HG03521 (cell line): Measurements from ENCODE around the gene STAB1.

Experiments
- ATAC-seq: cut with Tn5 transposase; IDR thresholded peaks from one replicate; pipeline ENCODE4 v1.9.1; 2021; ENCODE audit warnings: mild to moderate bottlenecking, moderate library complexity; ENCODE audit not compliant: unreplicated experiment

Gene STAB1

GRCh38 chr3:52532838-52533622, 37.9 kb downstream of the STAB1 start:
- peak; percentile 3 for ATAC-seq

- peak; percentile 28 for ATAC-seq
These were observed 38.6 kb downstream of the STAB1 start, which contains the start of gene NT5DC2 for GRCh38 chr3:52533623-52534280. NT5DC2 (minus strand) TSS chr3:52533857; CDS start chr3:52533737, 120 bp downstream.

- no peak for ATAC-seq
These were observed 39.4 kb downstream of the STAB1 start for GRCh38 chr3:52534281-52535183.

DNA sequence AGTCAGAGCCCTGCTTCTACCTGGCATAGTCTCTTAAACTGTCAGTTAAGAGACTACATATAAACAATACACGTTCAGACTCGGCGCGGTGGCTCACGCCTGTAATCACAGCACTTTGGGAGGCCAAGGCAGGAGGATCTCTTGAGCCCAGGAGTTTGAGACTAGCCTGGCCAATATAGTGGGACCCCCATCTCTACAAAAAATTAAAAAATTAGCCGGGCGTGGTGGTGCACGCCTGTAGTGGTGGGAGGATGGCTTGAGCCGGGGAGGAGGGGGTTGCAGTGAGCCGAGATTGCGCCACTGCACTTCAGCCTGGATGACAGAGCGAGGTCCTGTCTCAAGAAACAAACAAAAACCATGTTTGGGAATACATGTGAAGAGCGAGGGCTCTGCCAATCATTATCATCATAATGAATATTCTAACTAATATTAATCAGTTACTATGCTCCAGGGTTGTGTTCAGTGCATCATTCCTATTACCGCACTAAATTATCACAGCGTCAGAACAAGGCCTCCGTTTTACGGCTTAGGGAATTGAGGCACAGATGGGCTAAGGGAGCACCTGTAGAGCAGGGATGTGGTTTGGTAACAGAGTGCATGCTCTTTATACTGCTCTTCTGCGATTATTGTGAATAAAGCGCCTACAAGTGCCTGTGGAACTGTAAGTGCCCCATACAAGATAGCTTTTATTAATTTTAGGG, 40.4 kb downstream of the STAB1 start:
- no peak for ATAC-seq

DNA sequence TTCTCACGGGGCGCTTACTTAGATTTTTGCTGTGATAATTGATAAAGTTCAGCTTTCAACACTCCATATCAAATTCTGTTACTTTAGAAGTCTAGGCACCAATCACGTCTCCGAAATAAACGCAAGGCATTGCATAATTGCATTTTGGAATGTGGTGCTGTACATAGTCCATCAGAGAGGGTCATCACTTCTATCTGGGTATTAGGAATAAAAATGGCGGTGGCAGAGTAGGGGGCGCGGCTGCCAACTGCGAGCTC, 40.9 kb downstream of the STAB1 start:
- ATAC-seq: no peak

DNA sequence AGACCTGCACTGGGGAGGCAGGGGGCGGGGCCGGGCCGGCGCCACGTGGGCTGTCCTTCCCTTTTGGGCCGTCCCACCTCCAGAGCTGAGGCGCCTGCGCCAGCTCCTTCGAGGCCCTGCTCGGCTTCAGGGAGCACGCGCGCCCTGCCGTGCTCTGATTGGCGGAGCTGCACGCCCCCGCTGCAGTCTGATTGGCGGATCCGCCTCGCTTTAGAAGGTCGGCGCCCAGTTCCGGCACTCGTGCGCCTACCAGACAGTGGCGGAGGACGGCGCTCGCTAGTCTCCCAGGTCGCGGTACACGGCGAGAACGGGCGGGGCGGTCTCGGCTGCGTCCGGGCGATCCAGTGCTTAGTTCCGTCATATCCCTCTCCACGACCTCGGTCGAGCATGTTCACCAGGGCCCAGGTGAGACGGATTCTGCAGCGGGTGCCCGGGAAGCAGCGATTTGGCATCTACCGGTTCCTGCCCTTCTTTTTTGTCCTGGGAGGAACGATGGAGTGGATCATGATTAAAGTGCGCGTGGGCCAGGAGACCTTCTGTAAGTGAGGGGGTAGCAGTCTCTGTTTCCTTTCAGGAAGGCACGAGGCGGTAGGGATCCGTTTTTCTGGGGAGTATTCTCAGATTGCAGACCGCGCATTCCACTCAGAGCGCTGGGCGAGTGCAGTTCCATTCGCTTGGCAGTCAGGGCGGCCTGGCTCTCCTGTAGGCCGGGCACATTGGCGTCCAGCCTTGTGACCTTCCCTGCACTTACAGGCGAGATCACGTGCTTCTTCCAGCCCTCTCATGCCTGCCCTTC, 41.4 kb downstream of the STAB1 start, which contains the start of gene UQCC5:
Gene UQCC5 (plus strand): TSS at position 237 of the 796 bp plus-strand sequence. CDS start 151 bp downstream, at position 388.
- ATAC-seq: peak; percentile 86

DNA sequence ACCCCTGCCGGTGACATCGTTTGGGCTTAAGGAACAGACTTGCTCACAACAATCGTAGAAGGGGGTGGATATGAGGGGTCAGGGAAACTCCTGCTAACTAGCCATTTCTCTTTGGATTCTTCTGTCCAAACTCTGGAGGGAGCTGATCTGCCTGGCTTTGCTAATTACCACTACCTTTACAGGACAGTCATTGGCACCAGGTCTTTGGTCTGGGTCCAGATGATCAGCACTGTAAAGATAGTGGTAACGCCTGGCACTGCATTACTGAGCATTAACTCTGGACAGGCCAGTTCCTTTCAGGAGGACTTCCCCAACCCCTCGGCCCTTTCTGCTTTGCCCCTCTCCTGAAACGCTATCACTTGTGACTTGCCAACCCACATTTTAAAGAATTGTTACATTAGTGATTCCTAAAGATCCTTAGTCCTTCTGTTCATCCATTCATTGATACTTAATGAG, 42.1 kb downstream of the STAB1 start:
- no peak for ATAC-seq

GRCh38 chr3:52537726-52538421, 42.7 kb downstream of the STAB1 start:
- ATAC-seq: no peak

GRCh38 chr3:52539010-52539653, 44.0 kb downstream of the STAB1 start:
- ATAC-seq: no peak

GRCh38 chr3:52541050-52541449, 45.9 kb downstream of the STAB1 start:
- ATAC-seq: no peak

- no peak for ATAC-seq
These were observed 49.8 kb downstream of the STAB1 start for GRCh38 chr3:52544937-52545336.

- no peak for ATAC-seq
These were observed 51.2 kb downstream of the STAB1 start for GRCh38 chr3:52546111-52546901.

DNA sequence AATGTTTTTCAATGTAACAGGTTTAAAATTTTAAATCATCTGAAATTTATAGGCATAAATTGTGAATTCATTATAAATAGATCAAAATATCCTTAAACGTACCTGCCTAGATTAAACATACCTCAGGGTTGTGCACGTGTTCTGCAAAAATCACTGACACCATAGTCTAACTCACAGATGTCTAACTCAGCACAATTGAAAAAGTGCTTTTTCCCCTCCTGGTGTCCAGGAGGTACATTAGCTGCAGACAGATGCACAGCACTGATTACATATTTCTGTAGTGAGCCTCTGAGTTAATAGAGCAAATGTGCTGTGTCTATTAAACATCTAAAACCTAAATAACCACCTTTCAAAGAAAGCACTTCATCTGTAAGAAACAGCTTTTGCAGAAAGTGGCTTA, 52.0 kb downstream of the STAB1 start:
- ATAC-seq: no peak

GRCh38 chr3:52551118-52551517, 56.0 kb downstream of the STAB1 start:
- no peak for ATAC-seq

DNA sequence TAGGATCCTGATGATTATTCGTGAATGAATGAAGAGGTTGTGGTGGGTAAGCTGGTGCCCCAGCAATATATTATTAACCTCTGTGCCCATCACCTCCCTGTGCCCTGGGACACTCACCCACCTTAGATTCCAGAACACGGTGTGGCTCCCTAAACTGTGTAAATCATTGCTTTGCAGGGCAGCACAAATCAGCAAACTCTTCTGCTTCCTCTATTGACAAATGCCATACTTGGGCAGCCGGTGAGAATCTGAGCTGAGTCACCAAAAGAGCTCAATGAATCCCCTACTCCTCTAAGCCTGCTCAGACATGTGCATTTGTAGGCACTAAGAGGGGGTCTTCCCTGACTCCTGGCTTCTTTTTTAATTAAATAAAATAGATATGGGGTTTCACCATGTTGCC, 57.0 kb downstream of the STAB1 start:
- ATAC-seq: no peak

DNA sequence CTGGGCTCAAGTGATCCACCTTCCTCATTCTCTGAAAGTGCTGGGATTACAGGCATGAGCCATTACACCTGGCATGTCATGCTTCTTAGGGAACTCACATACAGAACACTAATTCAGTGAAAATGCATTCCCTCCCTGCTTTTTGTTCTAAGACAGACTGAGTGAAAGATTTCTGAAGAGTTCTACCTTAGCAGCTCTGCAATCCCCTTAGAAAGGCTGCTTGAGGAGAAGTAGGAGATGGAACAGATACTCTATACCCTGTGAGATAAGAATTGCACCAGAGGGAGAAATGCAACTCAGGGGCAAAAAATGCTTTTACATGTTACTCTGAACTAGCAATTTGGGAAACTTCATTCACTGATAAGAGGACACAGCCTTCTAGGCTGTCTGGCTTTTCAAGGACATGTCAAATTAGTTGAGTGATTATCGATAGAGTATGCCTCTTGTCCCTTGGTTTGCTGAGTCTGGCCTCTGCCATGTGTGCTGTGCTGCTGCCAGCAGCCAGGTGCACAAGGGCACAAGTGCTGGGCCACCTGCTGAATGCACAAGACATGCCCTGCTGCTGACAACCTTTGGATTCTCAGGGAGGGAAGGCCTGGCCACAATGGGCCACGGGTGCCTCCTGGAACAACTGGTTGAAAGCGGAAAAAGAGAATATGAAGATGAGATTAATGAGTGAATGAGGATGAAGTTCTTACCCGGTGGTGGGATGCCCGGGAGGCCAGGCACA, 59.1 kb downstream of the STAB1 start:
- ATAC-seq: no peak

- ATAC-seq: no peak
These were observed 59.9 kb downstream of the STAB1 start for GRCh38 chr3:52555056-52555455.
